Lung (tissue), 12 donors: ENCODE data around the gene IGSF6. TPM values are rescaled to one million over a fixed set of nuclear protein-coding genes. Genes with fewer than 3 reads are reported as not detected.

Source experiments
- ATAC-seq: fragments of 200-7000 bp; cut with Tn5 transposase; one replicate; pipeline ENCODE4 v1.9.1; 2020; ENCODE audit warnings: moderate number of reproducible peaks; ENCODE audit not compliant: insufficient read depth, low FRiP score
- DNase-seq, 3 donors: peaks; one replicate each; pipeline ENCODE4 v3.0.0-alpha.2; 2013 to 2017
- H3K27ac ChIP-seq, 2 donors: one replicate each; pipeline ENCODE4 v1.5.1; 2013; ENCODE audit warnings: mild to moderate bottlenecking in 2 of 2, moderate library complexity in 2 of 2, control low read depth in 1 of 2, inconsistent platforms in 1 of 2, low read depth in 1 of 2, low read length in 1 of 2
- H3K27me3 ChIP-seq, 3 donors: one replicate each; pipeline ENCODE4 v1.5.1; 2013; ENCODE audit warnings: low read length in 2 of 3; ENCODE audit not compliant: control insufficient read depth in 3 of 3, insufficient read depth in 3 of 3
- H3K36me3 ChIP-seq, 4 donors: one replicate each; pipeline ENCODE4 v1.5.1; 2013; ENCODE audit warnings: low read length in 4 of 4, mild to moderate bottlenecking in 1 of 4, moderate library complexity in 1 of 4; ENCODE audit not compliant: control insufficient read depth in 4 of 4, insufficient read depth in 4 of 4
- H3K4me1 ChIP-seq, 5 donors: one replicate each; pipeline ENCODE4 v1.5.1; 2013; ENCODE audit warnings: low read length in 5 of 5, mild to moderate bottlenecking in 2 of 5, moderate library complexity in 1 of 5; ENCODE audit not compliant: control insufficient read depth in 5 of 5, insufficient read depth in 5 of 5
- H3K4me3 ChIP-seq: one replicate; pipeline ENCODE4 v1.5.1; 2013; ENCODE audit warnings: mild to moderate bottlenecking, control low read depth, moderate library complexity
- H3K9ac ChIP-seq, 2 donors: one replicate each; pipeline ENCODE4 v1.5.1; 2013; ENCODE audit warnings: low read length in 2 of 2, control low read depth in 1 of 2; ENCODE audit not compliant: insufficient read depth in 1 of 2
- H3K9me3 ChIP-seq, 4 donors: one replicate each; pipeline ENCODE4 v1.5.1; 2013; ENCODE audit warnings: low read length in 3 of 4, mild to moderate bottlenecking in 1 of 4, moderate library complexity in 1 of 4; ENCODE audit not compliant: control insufficient read depth in 4 of 4, insufficient read depth in 3 of 4
- CTCF ChIP-seq: IDR thresholded peaks from 2 replicates; pipeline ENCODE4 v1.5.1; 2012; ENCODE audit warnings: mild to moderate bottlenecking; ENCODE audit errors: control extremely low read depth, extremely low read depth
- WGBS, 2 donors: extraction: QIAGEN DNeasy Blood & Tissue Kit; methylation state at CpG; one replicate each; pipeline ENCODE4 v1.1.7; 2013; 5-methylcytosine and 5-hydroxymethylcytosine counted together
- polyA plus RNA-seq, 2 donors: library from polyadenylated mRNA; stranded (reverse); fragments of 200-250 nt; gene quantifications; one replicate each; pipeline ENCODE4 v1.2.1, GENCODE V29; 2013
- total RNA-seq, 2 donors: library from RNA; depleted of rRNA in 1 of 2; stranded (reverse); fragments of >200 nt in 1 of 2; gene quantifications; one replicate each; pipeline ENCODE4 v1.2.1, GENCODE V29; 2014 to 2021
- donor health status: control.
- donor health status: control.
- donor health status: Bipolar disorder and iron deficiency.
- donor health status: healthy.
- donor health status: DM: yes; HTN: yes; CAD: no.

Gene IGSF6
- total and polyA plus RNA-seq, 4 donors, result 12.2 to 54.3 (median 38.8) TPM

DNA sequence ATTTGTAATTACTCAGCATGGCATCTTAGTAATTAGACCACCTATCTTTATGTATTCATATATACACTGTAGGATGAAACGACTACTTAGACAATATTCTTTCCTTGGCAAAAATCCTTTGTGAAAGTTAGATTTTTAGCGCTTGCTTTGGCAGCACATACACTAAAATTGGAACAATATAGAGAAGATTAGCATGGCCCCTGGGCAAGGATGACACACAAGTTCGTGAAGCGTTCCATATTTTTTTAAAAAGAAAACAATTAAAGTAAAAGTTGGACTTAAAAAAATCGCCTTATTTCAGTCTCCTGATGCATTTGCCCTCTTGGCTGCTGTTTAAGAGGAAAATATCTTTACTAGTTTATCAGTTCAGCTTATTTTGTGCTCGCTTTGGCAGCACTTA is 10.5 kb downstream of the IGSF6 start:
- H3K4me1 ChIP-seq, result peaks cover 3 to 29% (median 8%) of the 10 kb centered on the region in 5 donors
- TF ChIP-seq CTCF, result no peak
- H3K27ac ChIP-seq, result no peak overlapping the region
- ATAC-seq (no peak), DNase-seq (peak in 2 of 3 donors; percentile 29 to 31)
- peaks cover 0 to 6% (median 1%) of the 10 kb centered on the region in 4 donors for H3K36me3 ChIP-seq
- H3K9ac ChIP-seq, result no peak overlapping the region
- H3K4me3 ChIP-seq, result no peak overlapping the region
- H3K9me3 ChIP-seq, result no peaks in the 10 kb centered on the region
- 80 to 86% methylated on average over 6 of the region's 6 CpGs for WGBS, 2 donors
- no peaks in the 10 kb centered on the region for H3K27me3 ChIP-seq

- no peak for TF ChIP-seq CTCF
- Histone ChIP-seq H3K27me3 (no peaks in the 10 kb centered on the region), H3K4me1 (peaks cover 0 to 29% (median 2%) of the 10 kb centered on the region in 5 donors), H3K9ac (no peak overlapping the region), H3K4me3 (no peak overlapping the region), H3K27ac (no peak overlapping the region), H3K36me3 (peaks cover 0 to 5% (median 1%) of the 10 kb centered on the region in 4 donors), H3K9me3 (no peaks in the 10 kb centered on the region)
- ATAC-seq (no peak), DNase-seq (no peak)
- 93 to 97% methylated on average over 2 of the region's 2 CpGs for WGBS, 2 donors
Measured at GRCh38 chr16:21639493-21639892, 12.9 kb downstream of the IGSF6 start.

DNA sequence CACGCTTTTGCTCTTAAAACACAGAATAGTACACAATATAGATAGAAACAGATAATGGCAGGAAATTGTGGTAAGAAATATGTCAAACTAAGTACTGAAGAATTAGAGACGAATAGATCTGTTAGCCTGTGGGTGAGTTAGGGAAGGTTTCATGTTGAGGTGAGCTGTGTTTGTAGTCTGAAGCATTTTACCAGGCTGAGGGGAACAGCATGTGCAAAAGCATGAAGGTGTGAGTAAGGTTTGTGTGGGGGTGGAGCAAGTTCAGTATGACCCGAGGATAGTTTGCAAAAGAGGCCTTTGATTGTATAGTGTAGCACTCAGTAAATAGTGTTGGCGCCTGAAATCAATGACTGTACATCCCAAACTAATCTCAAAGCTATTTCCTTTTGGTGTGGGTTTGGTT is 13.8 kb downstream of the IGSF6 start:
- 59 to 62% methylated on average over 4 of the region's 4 CpGs for WGBS, 2 donors
- TF ChIP-seq CTCF, result no peak

More for the DNA sequence above, 13.8 kb downstream of the IGSF6 start:
- no peak overlapping the region for H3K9ac ChIP-seq
- no peaks in the 10 kb centered on the region for H3K27me3 ChIP-seq
- H3K4me1 ChIP-seq, result peaks cover 0 to 25% (median 2%) of the 10 kb centered on the region in 5 donors
- ATAC-seq, result no peak
- H3K27ac ChIP-seq, result no peak overlapping the region
- peaks cover 0 to 5% (median 2%) of the 10 kb centered on the region in 4 donors for H3K36me3 ChIP-seq
- no peak for DNase-seq
- H3K4me3 ChIP-seq, result no peak overlapping the region
- no peaks in the 10 kb centered on the region for H3K9me3 ChIP-seq
